Smooth muscle cell (in vitro differentiated cells): ENCODE results near the gene KIAA0513. TPM values are rescaled to one million over a fixed set of nuclear protein-coding genes. Genes with fewer than 3 reads are reported as not detected.

ENCODE experiments used
- DNase-seq: peaks from one replicate; lab custom pipeline; 2025; ENCODE audit not compliant: unreplicated experiment; lab: John Stamatoyannopoulos, UW
- H2AFZ ChIP-seq: fragments of 200-600 bp; sonication (generic); 2 replicates; pipeline ENCODE4 v1.6.0; 2016; ENCODE audit warnings: antibody characterized with exemption, low read depth, mild to moderate bottlenecking
- H3F3A ChIP-seq: fragments of 200-600 bp; sonication (generic); 2 replicates; pipeline ENCODE4 v1.6.0; 2017; ENCODE audit warnings: antibody characterized with exemption, low read depth
- H3K27ac ChIP-seq: fragments of 200-600 bp; sonication (generic); 2 replicates; pipeline ENCODE4 v1.5.1; 2016; ENCODE audit warnings: low read depth, mild to moderate bottlenecking
- H3K27me3 ChIP-seq: fragments of 200-600 bp; sonication (generic); 2 replicates; pipeline ENCODE4 v1.6.1; 2016; ENCODE audit warnings: low read depth, mild to moderate bottlenecking
- H3K36me3 ChIP-seq: fragments of 200-600 bp; sonication (generic); 2 replicates; pipeline ENCODE4 v1.5.1; 2016; ENCODE audit warnings: low read depth
- H3K4me1 ChIP-seq: fragments of 200-600 bp; sonication (generic); 2 replicates; pipeline ENCODE4 v1.5.1; 2016; ENCODE audit warnings: low read depth
- H3K4me2 ChIP-seq: fragments of 200-600 bp; sonication (generic); 2 replicates; pipeline ENCODE4 v1.6.0; 2016; ENCODE audit warnings: mild to moderate bottlenecking
- H3K4me3 ChIP-seq: fragments of 200-600 bp; sonication (generic); 2 replicates; pipeline ENCODE4 v1.5.1; 2016; ENCODE audit warnings: mild to moderate bottlenecking
- H3K79me2 ChIP-seq: fragments of 200-600 bp; sonication (generic); 2 replicates; pipeline ENCODE4 v1.6.0; 2016; ENCODE audit warnings: low read depth, mild to moderate bottlenecking
- H3K9ac ChIP-seq: fragments of 200-600 bp; sonication (generic); 2 replicates; pipeline ENCODE4 v1.6.0; 2016; ENCODE audit warnings: low read depth
- H3K9me3 ChIP-seq: fragments of 200-600 bp; sonication (generic); replicated peaks from 2 replicates; pipeline ENCODE4 v1.5.1; 2016; ENCODE audit warnings: low read depth
- H4K20me1 ChIP-seq: fragments of 200-600 bp; sonication (generic); 2 replicates; pipeline ENCODE4 v1.6.0; 2016; ENCODE audit warnings: low read depth
- CTCF ChIP-seq: fragments of 200-600 bp; sonication (generic); IDR thresholded peaks from 2 replicates; pipeline ENCODE4 v1.5.1; 2017; ENCODE audit warnings: borderline replicate concordance, mild to moderate bottlenecking, antibody characterized with exemption; ENCODE audit not compliant: insufficient read depth, poor library complexity, severe bottlenecking
- WGBS: methylation state at CpG from one replicate; pipeline ENCODE4 v1.1.7; 2016; ENCODE audit warnings: low lambda C conversion rate; 5-methylcytosine and 5-hydroxymethylcytosine counted together
- polyA plus RNA-seq: library from polyadenylated mRNA; unstranded; fragments of >200 nt; fragmentation: Nextera tagmentation; extraction: Ambion mirVana; gene quantifications from 2 replicates; pipeline ENCODE4 v1.2.1, GENCODE V29; 2016
- total RNA-seq: library from RNA; depleted of rRNA; stranded (reverse); fragments of >200 nt; gene quantifications from 2 replicates; pipeline ENCODE4 v1.2.3, GENCODE V29; 2014

KIAA0513 gene
- total and polyA plus RNA-seq, 2 experiments from 2014 or later = 3.2 to 3.3 TPM

- WGBS = 93% methylated on average over 15 of the region's 16 CpGs
- DNase-seq = no peak
- Histone ChIP-seq H2AFZ (no peak overlapping the region), H3K79me2 (no peaks in the 10 kb centered on the region), H4K20me1 (no peaks in the 10 kb centered on the region), H3K27me3 (peaks cover 11% of the 10 kb centered on the region), H3F3A (no peaks in the 10 kb centered on the region), H3K9ac (no peak overlapping the region), H3K27ac (no peak overlapping the region), H3K4me3 (no peak overlapping the region), H3K4me1 (peaks cover 25% of the 10 kb centered on the region), H3K36me3 (no peaks in the 10 kb centered on the region), H3K4me2 (no peak overlapping the region), H3K9me3 (no peaks in the 10 kb centered on the region)
- TF ChIP-seq CTCF = no peak
These were observed 50.1 kb downstream of the KIAA0513 start for GRCh38 chr16:85077576-85078125.

- no peaks in the 10 kb centered on the region for H3F3A ChIP-seq
- no peak for TF ChIP-seq CTCF
- H4K20me1 ChIP-seq = no peaks in the 10 kb centered on the region
- no peak overlapping the region for H3K27ac ChIP-seq
- no peaks in the 10 kb centered on the region for H3K79me2 ChIP-seq
- no peak overlapping the region for H3K4me2 ChIP-seq
- no peaks in the 10 kb centered on the region for H3K36me3 ChIP-seq
- no peak for DNase-seq
- peaks cover 17% of the 10 kb centered on the region for H3K27me3 ChIP-seq
- 94% methylated on average over 10 of the region's 10 CpGs for whole genome bisulfite sequencing
- no peak overlapping the region for H3K9ac ChIP-seq
- H3K9me3 ChIP-seq = no peaks in the 10 kb centered on the region
- peaks cover 30% of the 10 kb centered on the region for H3K4me1 ChIP-seq
- H3K4me3 ChIP-seq = no peak overlapping the region
- no peak overlapping the region for H2AFZ ChIP-seq
These were observed 50.6 kb downstream of the KIAA0513 start for GRCh38 chr16:85078226-85078625.

GRCh38 chr16:85078952-85079351 is 51.4 kb downstream of the KIAA0513 start:
- Histone ChIP-seq H3K4me2 (no peak overlapping the region), H3K36me3 (no peaks in the 10 kb centered on the region), H4K20me1 (no peaks in the 10 kb centered on the region), H3K4me1 (peaks cover 31% of the 10 kb centered on the region), H3K4me3 (no peak overlapping the region), H3K9me3 (no peaks in the 10 kb centered on the region), H3K27ac (no peak overlapping the region), H2AFZ (no peak overlapping the region), H3K79me2 (no peaks in the 10 kb centered on the region), H3K27me3 (peaks cover 23% of the 10 kb centered on the region), H3F3A (no peaks in the 10 kb centered on the region), H3K9ac (no peak overlapping the region)
- TF ChIP-seq CTCF = no peak
- DNase-seq = no peak
- WGBS = 97% methylated on average over 10 of the region's 10 CpGs

- H3K4me3 ChIP-seq = no peak overlapping the region
- DNase-seq = no peak
- H3K27me3 ChIP-seq = peaks cover 23% of the 10 kb centered on the region
- H2AFZ ChIP-seq = no peak overlapping the region
- no peak overlapping the region for H3K4me2 ChIP-seq
- WGBS = 91% methylated on average over 22 of the region's 22 CpGs
- no peaks in the 10 kb centered on the region for H3K79me2 ChIP-seq
- H3F3A ChIP-seq = no peaks in the 10 kb centered on the region
- no peak for TF ChIP-seq CTCF
- peaks cover 29% of the 10 kb centered on the region for H3K4me1 ChIP-seq
- H3K27ac ChIP-seq = no peak overlapping the region
- no peaks in the 10 kb centered on the region for H3K9me3 ChIP-seq
- no peaks in the 10 kb centered on the region for H4K20me1 ChIP-seq
- no peak overlapping the region for H3K9ac ChIP-seq
- no peaks in the 10 kb centered on the region for H3K36me3 ChIP-seq
These were observed 52.4 kb downstream of the KIAA0513 start for GRCh38 chr16:85079785-85080570.
